ENCODE measurements around the gene CTBP2.

The CTBP2 gene
- 0.52 to 12.3 (median 3.4) reads per million in 9 experiments for total RNA-seq

- H3K4me3 Mint-ChIP-seq, result peak within 1 kb of the TSS; percentile 67 to 73
- peaks cover 43 to 62% of the 10 kb centered on the region in 2 donors for H3K27me3 Mint-ChIP-seq
- ATAC-seq (replicated peaks) (no peak), DNase-seq (no peak)
- H3K27ac Mint-ChIP-seq, result no peak within 1 kb of the TSS
- H3K4me1 Mint-ChIP-seq (ENCODE audit: low read depth in 2 of 2), result peaks cover 2 to 12% of the 10 kb centered on the region in 2 donors
- no peaks in the 10 kb centered on the region for H3K36me3 Mint-ChIP-seq (ENCODE audit: insufficient read depth)
- H3K9me3 Mint-ChIP-seq, result no peaks in the 10 kb centered on the region
Observed at GRCh38 chr10:125159932-125160855, at the start of gene CTBP2. Gene CTBP2, minus strand, starts transcription at chr10:125160563.

GRCh38 chr10:125209591-125210355 is 49.4 kb upstream of the CTBP2 start:
- H3K9me3 Mint-ChIP-seq, result no peaks in the 10 kb centered on the region
- no peaks in the 10 kb centered on the region for H3K4me1 Mint-ChIP-seq (ENCODE audit: low read depth in 2 of 2)
- no peak overlapping the region for H3K4me3 Mint-ChIP-seq
- peaks cover 0 to 44% of the 10 kb centered on the region in 2 donors for H3K27me3 Mint-ChIP-seq
- no peak for DNase-seq
- H3K27ac Mint-ChIP-seq, result no peak overlapping the region
- no peaks in the 10 kb centered on the region for H3K36me3 Mint-ChIP-seq (ENCODE audit: insufficient read depth)
- ATAC-seq (replicated peaks), result no peak

GRCh38 chr10:125208854-125209565 is 48.6 kb upstream of the CTBP2 start:
- DNase-seq, result no peak
- Mint-ChIP-seq H3K36me3 (ENCODE audit: insufficient read depth) (no peaks in the 10 kb centered on the region), H3K27ac (no peak overlapping the region), H3K4me1 (ENCODE audit: low read depth in 2 of 2) (no peaks in the 10 kb centered on the region), H3K4me3 (no peak overlapping the region), H3K27me3 (peaks cover 0 to 51% of the 10 kb centered on the region in 2 donors), H3K9me3 (no peaks in the 10 kb centered on the region)
- no peak for ATAC-seq (replicated peaks)

GRCh38 chr10:125206623-125207022 is 46.3 kb upstream of the CTBP2 start:
- Mint-ChIP-seq H3K4me1 (ENCODE audit: low read depth in 2 of 2) (no peaks in the 10 kb centered on the region), H3K4me3 (no peak overlapping the region), H3K36me3 (ENCODE audit: insufficient read depth) (no peaks in the 10 kb centered on the region), H3K9me3 (no peaks in the 10 kb centered on the region), H3K27ac (no peak overlapping the region), H3K27me3 (peaks cover 0 to 40% of the 10 kb centered on the region in 2 donors)
- DNase-seq (no peak), ATAC-seq (replicated peaks) (no peak)

- H3K27ac Mint-ChIP-seq, result no peak overlapping the region
- H3K27me3 Mint-ChIP-seq, result peaks cover 5 to 45% of the 10 kb centered on the region in 2 donors
- no peak overlapping the region for H3K4me3 Mint-ChIP-seq
- DNase-seq, result no peak
- H3K4me1 Mint-ChIP-seq (ENCODE audit: low read depth in 2 of 2), result no peaks in the 10 kb centered on the region
- no peaks in the 10 kb centered on the region for H3K9me3 Mint-ChIP-seq
- ATAC-seq (replicated peaks), result no peak
- no peaks in the 10 kb centered on the region for H3K36me3 Mint-ChIP-seq (ENCODE audit: insufficient read depth)
Observed at GRCh38 chr10:125205431-125205830, 45.1 kb upstream of the CTBP2 start.

- ATAC-seq (replicated peaks) (no peak), DNase-seq (no peak)
- Mint-ChIP-seq H3K4me3 (no peak overlapping the region), H3K9me3 (no peaks in the 10 kb centered on the region), H3K27me3 (peaks cover 14 to 53% of the 10 kb centered on the region in 2 donors), H3K36me3 (ENCODE audit: insufficient read depth) (no peaks in the 10 kb centered on the region), H3K4me1 (ENCODE audit: low read depth in 2 of 2) (no peaks in the 10 kb centered on the region), H3K27ac (no peak overlapping the region)
Observed at GRCh38 chr10:125204400-125204799, 44.0 kb upstream of the CTBP2 start.

GRCh38 chr10:125203186-125203800 is 42.9 kb upstream of the CTBP2 start:
- H3K4me3 Mint-ChIP-seq, result no peak overlapping the region
- no peaks in the 10 kb centered on the region for H3K4me1 Mint-ChIP-seq (ENCODE audit: low read depth in 2 of 2)
- H3K27me3 Mint-ChIP-seq, result peaks cover 14 to 51% of the 10 kb centered on the region in 2 donors

GRCh38 chr10:125201791-125202622 is 41.6 kb upstream of the CTBP2 start:
- H3K4me1 Mint-ChIP-seq (ENCODE audit: low read depth in 2 of 2), result no peaks in the 10 kb centered on the region
- H3K4me3 Mint-ChIP-seq, result no peak overlapping the region
- peaks cover 14 to 44% of the 10 kb centered on the region in 2 donors for H3K27me3 Mint-ChIP-seq
- no peaks in the 10 kb centered on the region for H3K36me3 Mint-ChIP-seq (ENCODE audit: insufficient read depth)
- ATAC-seq (replicated peaks) (no peak), DNase-seq (no peak)
- H3K9me3 Mint-ChIP-seq, result no peaks in the 10 kb centered on the region
- no peak overlapping the region for H3K27ac Mint-ChIP-seq

More at GRCh38 chr10:125203186-125203800, 42.9 kb upstream of the CTBP2 start:
- no peaks in the 10 kb centered on the region for H3K36me3 Mint-ChIP-seq (ENCODE audit: insufficient read depth)
- no peak for DNase-seq
- no peaks in the 10 kb centered on the region for H3K9me3 Mint-ChIP-seq
- H3K27ac Mint-ChIP-seq, result no peak overlapping the region
- no peak for ATAC-seq (replicated peaks)

- H3K27ac Mint-ChIP-seq, result no peak overlapping the region
- H3K36me3 Mint-ChIP-seq (ENCODE audit: insufficient read depth), result no peaks in the 10 kb centered on the region
- ATAC-seq (replicated peaks) (no peak), DNase-seq (no peak)
- H3K4me3 Mint-ChIP-seq, result no peak overlapping the region
- H3K4me1 Mint-ChIP-seq (ENCODE audit: low read depth in 2 of 2), result no peaks in the 10 kb centered on the region
- no peaks in the 10 kb centered on the region for H3K9me3 Mint-ChIP-seq
- H3K27me3 Mint-ChIP-seq, result peaks cover 14 to 44% of the 10 kb centered on the region in 2 donors
Observed at GRCh38 chr10:125201108-125201524, 40.8 kb upstream of the CTBP2 start.

- no peaks in the 10 kb centered on the region for H3K9me3 Mint-ChIP-seq
- H3K27ac Mint-ChIP-seq, result no peak overlapping the region
- H3K36me3 Mint-ChIP-seq (ENCODE audit: insufficient read depth), result no peaks in the 10 kb centered on the region
- DNase-seq, result no peak
- ATAC-seq (replicated peaks), result no peak
- no peak overlapping the region for H3K4me3 Mint-ChIP-seq
- H3K4me1 Mint-ChIP-seq (ENCODE audit: low read depth in 2 of 2), result no peaks in the 10 kb centered on the region
- peaks cover 14 to 41% of the 10 kb centered on the region in 2 donors for H3K27me3 Mint-ChIP-seq
Observed at GRCh38 chr10:125200396-125200795, 40.0 kb upstream of the CTBP2 start.

GRCh38 chr10:125199270-125199669 is 38.9 kb upstream of the CTBP2 start:
- H3K4me3 Mint-ChIP-seq, result no peak overlapping the region
- no peaks in the 10 kb centered on the region for H3K4me1 Mint-ChIP-seq (ENCODE audit: low read depth in 2 of 2)
- H3K36me3 Mint-ChIP-seq (ENCODE audit: insufficient read depth), result no peaks in the 10 kb centered on the region
- H3K9me3 Mint-ChIP-seq, result no peaks in the 10 kb centered on the region
- no peak for DNase-seq
- H3K27ac Mint-ChIP-seq, result no peak overlapping the region
- no peak for ATAC-seq (replicated peaks)
- H3K27me3 Mint-ChIP-seq, result peaks cover 14 to 30% of the 10 kb centered on the region in 2 donors

GRCh38 chr10:125194814-125195213 is 34.5 kb upstream of the CTBP2 start:
- peaks cover 0 to 2% of the 10 kb centered on the region in 2 donors for H3K9me3 Mint-ChIP-seq
- H3K27me3 Mint-ChIP-seq, result peaks cover 12 to 18% of the 10 kb centered on the region in 2 donors
- ATAC-seq (replicated peaks) (no peak), DNase-seq (no peak)
- no peaks in the 10 kb centered on the region for H3K36me3 Mint-ChIP-seq (ENCODE audit: insufficient read depth)
- H3K4me3 Mint-ChIP-seq, result no peak overlapping the region
- no peaks in the 10 kb centered on the region for H3K4me1 Mint-ChIP-seq (ENCODE audit: low read depth in 2 of 2)
- no peak overlapping the region for H3K27ac Mint-ChIP-seq

All from effector memory CD8-positive, alpha-beta T cell (primary cell).